Measurements from ENCODE around the gene MAPK8. TPM values are rescaled to one million over a fixed set of nuclear protein-coding genes. Genes with fewer than 3 reads are reported as not detected.
"Not testable (repeated sequence)": the region's sequence is repeated elsewhere in the genome, so short reads cannot be mapped to it uniquely, and the experiment has no call there.

Gene MAPK8
- total RNA-seq, 1 experiment from 2014 or later: 55.7 TPM

DNA sequence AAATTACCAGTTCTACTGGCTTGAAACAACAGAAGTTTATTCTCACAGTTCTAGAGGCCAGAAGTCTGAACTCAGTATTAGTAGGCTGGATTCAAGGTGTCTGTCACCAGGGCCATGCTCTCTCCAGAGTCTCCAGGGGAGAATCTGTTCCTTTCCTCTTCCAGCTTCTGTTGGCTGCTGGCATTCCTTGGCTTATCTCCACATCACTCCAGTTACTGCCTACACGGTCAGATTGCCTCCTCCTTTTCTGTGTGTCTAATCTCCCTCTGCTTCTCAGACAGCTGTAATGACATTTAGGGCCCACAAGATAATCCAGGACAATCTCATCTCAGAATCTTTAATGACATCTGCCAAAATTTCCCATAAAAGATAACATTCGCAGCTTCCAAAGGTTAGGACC, 36.6 kb downstream of the MAPK8 start:
- Mint-ChIP-seq H3K36me3 (ENCODE audit: insufficient read depth, unreplicated experiment) (no peaks in the 10 kb centered on the region), H3K4me1 (ENCODE audit: low read depth, unreplicated experiment) (peaks cover 29% of the 10 kb centered on the region), H3K27ac (ENCODE audit: unreplicated experiment) (no peak overlapping the region), H3K4me3 (ENCODE audit: low read depth, unreplicated experiment) (no peak overlapping the region), H3K9me3 (ENCODE audit: low read depth, unreplicated experiment) (peaks cover 2% of the 10 kb centered on the region), H3K27me3 (ENCODE audit: unreplicated experiment) (no peaks in the 10 kb centered on the region)
- CTCF ChIA-PET: interaction anchor here (1.0 kb wide), 1 partner anchor 21 kb away, joined by 3 read pairs; no protein-coding TSS in a partner anchor
- DNase-seq: no peak
- TF ChIP-seq, protein P1, sequence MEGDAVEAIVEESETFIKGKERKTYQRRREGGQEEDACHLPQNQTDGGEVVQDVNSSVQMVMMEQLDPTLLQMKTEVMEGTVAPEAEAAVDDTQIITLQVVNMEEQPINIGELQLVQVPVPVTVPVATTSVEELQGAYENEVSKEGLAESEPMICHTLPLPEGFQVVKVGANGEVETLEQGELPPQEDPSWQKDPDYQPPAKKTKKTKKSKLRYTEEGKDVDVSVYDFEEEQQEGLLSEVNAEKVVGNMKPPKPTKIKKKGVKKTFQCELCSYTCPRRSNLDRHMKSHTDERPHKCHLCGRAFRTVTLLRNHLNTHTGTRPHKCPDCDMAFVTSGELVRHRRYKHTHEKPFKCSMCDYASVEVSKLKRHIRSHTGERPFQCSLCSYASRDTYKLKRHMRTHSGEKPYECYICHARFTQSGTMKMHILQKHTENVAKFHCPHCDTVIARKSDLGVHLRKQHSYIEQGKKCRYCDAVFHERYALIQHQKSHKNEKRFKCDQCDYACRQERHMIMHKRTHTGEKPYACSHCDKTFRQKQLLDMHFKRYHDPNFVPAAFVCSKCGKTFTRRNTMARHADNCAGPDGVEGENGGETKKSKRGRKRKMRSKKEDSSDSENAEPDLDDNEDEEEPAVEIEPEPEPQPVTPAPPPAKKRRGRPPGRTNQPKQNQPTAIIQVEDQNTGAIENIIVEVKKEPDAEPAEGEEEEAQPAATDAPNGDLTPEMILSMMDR (IDR thresholded peaks at IDR 0.05; ENCODE audit: unreplicated experiment): no peak
- intact Hi-C loops (cut with micrococcal nuclease; ENCODE audit: unreplicated experiment): no loop called here
- no TSS peak for BruUV-seq (replicated peaks)

DNA sequence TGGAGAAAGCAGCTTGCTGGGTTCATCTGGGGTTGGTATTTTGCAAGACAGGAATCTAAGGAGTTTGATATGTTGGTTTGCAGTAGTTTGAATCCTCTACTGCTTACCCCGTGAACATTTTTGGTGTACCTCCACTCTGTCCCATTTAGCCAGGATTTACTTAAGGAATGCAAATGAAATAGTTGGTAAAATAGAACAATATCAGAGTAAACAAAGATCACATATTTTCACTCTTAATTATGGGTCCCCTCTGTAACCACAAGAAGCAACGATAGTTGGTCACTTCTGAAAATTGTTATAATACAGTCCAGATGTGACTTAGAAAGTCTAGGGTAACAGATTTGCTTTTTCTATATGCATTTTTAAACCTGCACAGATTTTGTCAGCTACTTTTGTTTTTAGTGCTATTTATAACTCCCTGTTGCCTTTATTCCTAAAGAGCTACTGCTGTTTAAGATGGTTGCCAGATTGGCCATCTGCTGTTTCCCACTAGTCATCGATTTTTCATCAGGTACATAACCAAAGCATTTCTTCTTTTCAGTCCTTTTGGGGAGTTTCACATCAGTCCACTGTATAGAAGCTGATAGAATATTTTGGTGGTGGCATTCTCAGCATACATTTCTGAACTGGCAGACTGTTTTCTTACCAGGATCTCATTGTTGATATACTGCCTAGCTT, 37.6 kb downstream of the MAPK8 start:
- TF ChIP-seq, protein P1 (IDR thresholded peaks at IDR 0.05; ENCODE audit: unreplicated experiment): no peak
- no TSS peak for BruUV-seq (replicated peaks)
- CTCF ChIA-PET: interaction anchor here (0.6 to 1.0 kb wide), 2 partner anchors 20 to 34 kb away, joined by 3 read pairs; no protein-coding TSS in a partner anchor
- H3K4me1 Mint-ChIP-seq (ENCODE audit: low read depth, unreplicated experiment): peaks cover 29% of the 10 kb centered on the region
- no peaks in the 10 kb centered on the region for H3K27me3 Mint-ChIP-seq (ENCODE audit: unreplicated experiment)
- no peak overlapping the region for H3K4me3 Mint-ChIP-seq (ENCODE audit: low read depth, unreplicated experiment)
- no peak overlapping the region for H3K27ac Mint-ChIP-seq (ENCODE audit: unreplicated experiment)
- intact Hi-C loops (cut with micrococcal nuclease; ENCODE audit: unreplicated experiment): no loop called here
- peaks cover 4% of the 10 kb centered on the region for H3K9me3 Mint-ChIP-seq (ENCODE audit: low read depth, unreplicated experiment)
- no peaks in the 10 kb centered on the region for H3K36me3 Mint-ChIP-seq (ENCODE audit: insufficient read depth, unreplicated experiment)
- DNase-seq: no peak

DNA sequence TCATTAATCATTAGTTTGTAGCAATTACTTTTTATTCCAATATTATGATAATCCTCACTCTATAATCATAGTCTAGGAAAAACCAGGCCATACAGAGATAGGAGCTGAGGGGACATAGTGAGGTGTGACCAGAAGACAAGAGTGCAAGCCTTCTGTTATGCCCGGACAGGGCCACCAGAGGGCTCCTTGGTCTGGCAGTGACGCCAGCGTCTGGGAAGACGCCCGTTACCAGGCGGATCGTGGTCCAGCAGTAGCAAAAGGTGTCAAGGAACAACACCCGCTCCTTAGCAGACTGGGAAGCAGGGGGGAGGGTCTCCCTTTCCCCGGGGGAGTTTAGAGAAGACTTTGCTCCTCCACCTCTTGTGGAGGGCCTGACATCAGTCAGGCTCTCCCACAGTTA, 39.8 kb downstream of the MAPK8 start:
- CTCF ChIA-PET; intact Hi-C loops (cut with micrococcal nuclease; ENCODE audit: unreplicated experiment); H3K4me3 Mint-ChIP-seq (ENCODE audit: low read depth, unreplicated experiment); H3K27me3 Mint-ChIP-seq (ENCODE audit: unreplicated experiment); H3K27ac Mint-ChIP-seq (ENCODE audit: unreplicated experiment); DNase-seq; H3K36me3 Mint-ChIP-seq (ENCODE audit: insufficient read depth, unreplicated experiment); BruUV-seq (replicated peaks): not testable (repeated sequence)
- H3K4me1 Mint-ChIP-seq (ENCODE audit: low read depth, unreplicated experiment): peaks cover 37% of the 10 kb centered on the region
- peaks cover 10% of the 10 kb centered on the region for H3K9me3 Mint-ChIP-seq (ENCODE audit: low read depth, unreplicated experiment)

DNA sequence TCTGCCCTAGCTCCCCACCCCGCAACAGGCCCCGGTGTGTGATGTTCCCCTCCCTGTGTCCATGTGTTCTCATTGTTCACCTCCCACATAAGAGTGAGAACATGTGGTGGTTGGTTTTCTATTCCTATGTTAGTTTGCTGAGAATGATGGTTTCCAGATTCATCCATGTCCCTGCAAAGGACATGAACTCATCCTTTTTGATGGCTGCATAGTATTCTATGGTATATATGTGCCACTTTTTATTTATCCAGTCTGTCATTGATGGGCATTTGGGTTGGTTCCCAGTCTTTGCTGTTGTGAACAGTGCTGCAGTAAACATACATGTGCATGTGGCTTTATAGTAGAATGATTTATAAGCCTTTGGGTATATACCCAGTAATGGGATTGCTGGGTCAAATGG, 41.1 kb downstream of the MAPK8 start:
- H3K9me3 Mint-ChIP-seq (ENCODE audit: low read depth, unreplicated experiment): peaks cover 10% of the 10 kb centered on the region
- DNase-seq; H3K36me3 Mint-ChIP-seq (ENCODE audit: insufficient read depth, unreplicated experiment); BruUV-seq (replicated peaks); H3K27me3 Mint-ChIP-seq (ENCODE audit: unreplicated experiment); H3K4me3 Mint-ChIP-seq (ENCODE audit: low read depth, unreplicated experiment); H3K27ac Mint-ChIP-seq (ENCODE audit: unreplicated experiment); intact Hi-C loops (cut with micrococcal nuclease; ENCODE audit: unreplicated experiment); CTCF ChIA-PET: not testable (repeated sequence)
- peaks cover 24% of the 10 kb centered on the region for H3K4me1 Mint-ChIP-seq (ENCODE audit: low read depth, unreplicated experiment)

DNA sequence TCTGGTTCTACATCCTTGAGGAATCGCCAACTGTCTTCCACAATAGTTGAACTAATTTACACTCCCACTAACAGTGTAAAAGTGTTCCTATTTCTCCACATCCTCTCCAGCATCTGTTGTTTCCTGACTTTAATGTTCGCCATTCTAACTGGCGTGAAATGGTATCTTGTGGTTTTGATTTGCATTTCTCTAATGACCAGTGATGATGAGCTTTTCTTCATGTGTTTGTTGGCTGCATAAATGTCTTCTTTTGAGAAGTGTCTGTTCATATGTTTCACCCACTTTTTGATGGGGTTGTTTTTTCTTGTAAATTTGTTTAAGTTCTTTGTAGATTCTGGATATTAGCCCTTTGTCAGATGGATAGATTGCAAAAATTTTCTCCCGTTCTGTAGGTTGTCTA, 41.5 kb downstream of the MAPK8 start:
- BruUV-seq (replicated peaks); intact Hi-C loops (cut with micrococcal nuclease; ENCODE audit: unreplicated experiment); H3K27ac Mint-ChIP-seq (ENCODE audit: unreplicated experiment): not testable (repeated sequence)

DNA sequence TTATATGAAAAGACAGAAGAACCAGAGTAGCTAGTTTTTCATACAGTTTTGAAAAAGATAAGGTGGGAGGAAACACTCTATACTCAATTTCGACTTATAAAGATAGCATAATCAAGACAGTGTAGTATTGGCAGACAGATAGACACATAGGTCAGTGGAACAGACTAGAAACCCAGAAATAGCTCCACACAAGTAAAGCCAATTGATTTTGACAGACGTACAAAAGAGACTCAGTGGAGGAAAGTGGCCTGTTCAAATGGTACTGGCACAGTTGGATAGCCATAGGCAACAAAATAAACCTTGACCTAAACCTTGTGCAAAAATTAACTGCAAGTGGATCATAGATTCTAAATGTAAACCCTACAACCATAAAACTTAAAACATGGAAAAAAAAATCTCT, 46.8 kb downstream of the MAPK8 start:
- peaks cover 9% of the 10 kb centered on the region for H3K4me1 Mint-ChIP-seq (ENCODE audit: low read depth, unreplicated experiment)
- TF ChIP-seq, protein P1 (IDR thresholded peaks at IDR 0.05; ENCODE audit: unreplicated experiment): no peak
- DNase-seq: no peak
- no peaks in the 10 kb centered on the region for H3K27me3 Mint-ChIP-seq (ENCODE audit: unreplicated experiment)
- peaks cover 7% of the 10 kb centered on the region for H3K9me3 Mint-ChIP-seq (ENCODE audit: low read depth, unreplicated experiment)
- H3K4me3 Mint-ChIP-seq (ENCODE audit: low read depth, unreplicated experiment): no peak overlapping the region
- no peaks in the 10 kb centered on the region for H3K36me3 Mint-ChIP-seq (ENCODE audit: insufficient read depth, unreplicated experiment)
- BruUV-seq (replicated peaks): no TSS peak
- CTCF ChIA-PET: no interaction called here
- intact Hi-C loops (cut with micrococcal nuclease; ENCODE audit: unreplicated experiment): no loop called here
- H3K27ac Mint-ChIP-seq (ENCODE audit: unreplicated experiment): no peak overlapping the region

More for the DNA sequence above, 41.5 kb downstream of the MAPK8 start:
- DNase-seq; H3K36me3 Mint-ChIP-seq (ENCODE audit: insufficient read depth, unreplicated experiment); CTCF ChIA-PET; H3K4me3 Mint-ChIP-seq (ENCODE audit: low read depth, unreplicated experiment); H3K27me3 Mint-ChIP-seq (ENCODE audit: unreplicated experiment): not testable (repeated sequence)
- peaks cover 20% of the 10 kb centered on the region for H3K4me1 Mint-ChIP-seq (ENCODE audit: low read depth, unreplicated experiment)
- peaks cover 10% of the 10 kb centered on the region for H3K9me3 Mint-ChIP-seq (ENCODE audit: low read depth, unreplicated experiment)
